ENCODE data around the gene KIF3A.

- TF ChIP-seq POLR2A (IDR thresholded peaks at IDR 0.05; ENCODE audit: low read depth, low read length) (no peak), POLR2AphosphoS5 (IDR thresholded peaks at IDR 0.05; ENCODE audit: low read depth, low read length) (no peak), PAX5 (IDR thresholded peaks at IDR 0.05; ENCODE audit: insufficient read depth, low read length, severe bottlenecking) (no peak), TAF1 (IDR thresholded peaks at IDR 0.05; ENCODE audit: low read depth, low read length) (no peak)
These were observed 90.6 kb downstream of the KIF3A start for GRCh38 chr5:132646583-132647266.
